ENCODE measurements around the gene ALS2CL. TPM values are rescaled to one million over a fixed set of nuclear protein-coding genes. Genes with fewer than 3 reads are reported as not detected.

ALS2CL gene
- total RNA-seq, 1 experiment from 2014 or later = 0.24 TPM

- no TSS peak for BruUV-seq (replicated peaks)
- ChIA-PET CTCF (no interaction called here), POLR2A (ENCODE audit: low non-redundant PET) (no interaction called here)
- Histone ChIP-seq H3K36me3 (ENCODE audit: insufficient read depth, low read length, poor library complexity, severe bottlenecking) (no peaks in the 10 kb centered on the region), H3K9me3 (ENCODE audit: low read depth, low read length, poor library complexity, severe bottlenecking) (no peaks in the 10 kb centered on the region), H3K4me1 (ENCODE audit: insufficient read depth, low read length, poor library complexity, severe bottlenecking) (no peaks in the 10 kb centered on the region), H3K4me3 (ENCODE audit: low read depth, low read length, poor library complexity, severe bottlenecking) (no peak overlapping the region), H3K27me3 (replicated peaks; ENCODE audit: insufficient read depth, low read depth, low read length, poor library complexity) (no peaks in the 10 kb centered on the region), H3K27ac (ENCODE audit: low read depth, low read length, poor library complexity, severe bottlenecking) (no peak overlapping the region)
- intact Hi-C loops (cut with micrococcal nuclease; ENCODE audit: unreplicated experiment) = no loop called here
- no peak for TF ChIP-seq EZH2 (IDR thresholded peaks at IDR 0.05; ENCODE audit: borderline replicate concordance, low read depth, low read length, poor library complexity, severe bottlenecking)
- TF ChIP-seq, protein P1, sequence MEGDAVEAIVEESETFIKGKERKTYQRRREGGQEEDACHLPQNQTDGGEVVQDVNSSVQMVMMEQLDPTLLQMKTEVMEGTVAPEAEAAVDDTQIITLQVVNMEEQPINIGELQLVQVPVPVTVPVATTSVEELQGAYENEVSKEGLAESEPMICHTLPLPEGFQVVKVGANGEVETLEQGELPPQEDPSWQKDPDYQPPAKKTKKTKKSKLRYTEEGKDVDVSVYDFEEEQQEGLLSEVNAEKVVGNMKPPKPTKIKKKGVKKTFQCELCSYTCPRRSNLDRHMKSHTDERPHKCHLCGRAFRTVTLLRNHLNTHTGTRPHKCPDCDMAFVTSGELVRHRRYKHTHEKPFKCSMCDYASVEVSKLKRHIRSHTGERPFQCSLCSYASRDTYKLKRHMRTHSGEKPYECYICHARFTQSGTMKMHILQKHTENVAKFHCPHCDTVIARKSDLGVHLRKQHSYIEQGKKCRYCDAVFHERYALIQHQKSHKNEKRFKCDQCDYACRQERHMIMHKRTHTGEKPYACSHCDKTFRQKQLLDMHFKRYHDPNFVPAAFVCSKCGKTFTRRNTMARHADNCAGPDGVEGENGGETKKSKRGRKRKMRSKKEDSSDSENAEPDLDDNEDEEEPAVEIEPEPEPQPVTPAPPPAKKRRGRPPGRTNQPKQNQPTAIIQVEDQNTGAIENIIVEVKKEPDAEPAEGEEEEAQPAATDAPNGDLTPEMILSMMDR (conservative IDR thresholded peaks at IDR 0.05; ENCODE audit: low read depth, low read length) = no peak
- no peak for DNase-seq (ENCODE audit: low spot score)
Measured at GRCh38 chr3:46709721-46710120, 16.2 kb upstream of the ALS2CL start.

DNA sequence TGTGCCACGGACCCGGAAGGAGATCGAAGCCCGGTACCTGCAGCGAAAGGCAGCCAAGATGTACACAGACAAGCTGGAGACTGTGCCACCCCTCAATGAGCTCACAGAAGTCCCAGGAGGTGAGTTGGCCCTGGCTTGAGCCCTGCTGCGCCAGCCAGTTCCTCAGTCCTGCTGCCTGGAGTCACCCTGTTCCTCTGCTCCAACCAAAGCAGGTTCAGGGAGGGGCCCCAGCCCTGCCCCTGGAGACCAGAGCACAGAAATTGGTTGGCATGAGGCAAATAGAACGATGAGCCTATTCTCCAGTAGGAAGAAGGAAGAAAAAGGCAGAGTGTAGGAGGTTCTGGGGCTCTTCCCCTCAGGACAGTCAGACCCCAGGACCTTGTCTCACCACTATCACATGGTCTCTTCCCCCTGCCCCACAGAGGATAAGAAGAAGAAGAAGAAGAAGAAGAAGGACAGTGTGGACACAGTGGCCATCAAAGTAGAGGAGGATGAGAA lies 15.7 kb upstream of the ALS2CL start:
- no TSS peak for BruUV-seq (replicated peaks)
- TF ChIP-seq, protein P1 (conservative IDR thresholded peaks at IDR 0.05; ENCODE audit: low read depth, low read length) = no peak
- no peaks in the 10 kb centered on the region for H3K9me3 ChIP-seq (ENCODE audit: low read depth, low read length, poor library complexity, severe bottlenecking)
- intact Hi-C loops (cut with micrococcal nuclease; ENCODE audit: unreplicated experiment) = no loop called here
- H3K4me1 ChIP-seq (ENCODE audit: insufficient read depth, low read length, poor library complexity, severe bottlenecking) = no peaks in the 10 kb centered on the region
- ChIA-PET POLR2A (ENCODE audit: low non-redundant PET) (no interaction called here), CTCF (no interaction called here)
- no peak for DNase-seq (ENCODE audit: low spot score)
- H3K4me3 ChIP-seq (ENCODE audit: low read depth, low read length, poor library complexity, severe bottlenecking) = no peak overlapping the region
- H3K27me3 ChIP-seq (replicated peaks; ENCODE audit: insufficient read depth, low read depth, low read length, poor library complexity) = no peaks in the 10 kb centered on the region
- no peak overlapping the region for H3K27ac ChIP-seq (ENCODE audit: low read depth, low read length, poor library complexity, severe bottlenecking)
- H3K36me3 ChIP-seq (ENCODE audit: insufficient read depth, low read length, poor library complexity, severe bottlenecking) = no peaks in the 10 kb centered on the region

DNA sequence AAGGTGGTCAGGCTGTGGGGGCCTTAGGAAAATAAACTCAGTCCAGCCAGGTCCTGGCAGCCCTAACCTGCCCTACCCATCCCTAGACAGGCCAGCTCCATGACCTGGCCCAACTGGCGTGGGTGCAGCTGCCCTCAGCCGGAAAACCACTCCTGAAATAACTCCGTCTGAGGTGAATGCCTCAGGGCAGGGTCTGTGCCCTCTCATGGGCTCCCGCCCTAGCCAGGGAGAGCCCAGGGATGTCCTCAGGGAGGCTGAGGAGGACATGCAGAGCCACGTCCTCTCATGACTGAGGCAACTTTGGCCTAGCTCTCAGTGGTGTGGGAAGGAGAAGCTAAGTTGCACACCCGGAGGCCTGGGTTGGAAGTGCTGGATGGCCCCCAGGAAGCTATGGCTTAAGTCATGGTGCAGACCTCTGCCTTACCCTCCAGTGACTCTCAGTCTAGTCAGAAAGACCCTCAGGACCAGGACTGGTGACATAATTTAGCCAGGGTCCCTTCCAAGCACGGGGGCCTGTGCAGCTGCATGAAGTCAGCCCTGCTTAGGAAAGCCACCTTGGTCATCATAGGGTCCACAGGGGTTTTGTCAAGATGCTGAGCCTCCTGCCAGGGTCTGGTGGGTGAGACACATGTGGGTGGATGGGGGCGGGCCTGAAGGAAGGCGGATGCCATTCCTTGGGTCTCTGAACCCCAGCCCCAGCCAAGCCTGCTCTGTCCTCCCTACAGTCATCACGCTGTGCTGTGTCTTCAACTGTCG lies 15.1 kb upstream of the ALS2CL start:
- no TSS peak for BruUV-seq (replicated peaks)
- Histone ChIP-seq H3K27me3 (replicated peaks; ENCODE audit: insufficient read depth, low read depth, low read length, poor library complexity) (no peaks in the 10 kb centered on the region), H3K36me3 (ENCODE audit: insufficient read depth, low read length, poor library complexity, severe bottlenecking) (no peaks in the 10 kb centered on the region), H3K4me1 (ENCODE audit: insufficient read depth, low read length, poor library complexity, severe bottlenecking) (no peaks in the 10 kb centered on the region), H3K27ac (ENCODE audit: low read depth, low read length, poor library complexity, severe bottlenecking) (no peak overlapping the region), H3K4me3 (ENCODE audit: low read depth, low read length, poor library complexity, severe bottlenecking) (no peak overlapping the region), H3K9me3 (ENCODE audit: low read depth, low read length, poor library complexity, severe bottlenecking) (no peaks in the 10 kb centered on the region)
- intact Hi-C loops (cut with micrococcal nuclease; ENCODE audit: unreplicated experiment) = no loop called here
- ChIA-PET POLR2A (ENCODE audit: low non-redundant PET) (no interaction called here), CTCF (no interaction called here)
- no peak for DNase-seq (ENCODE audit: low spot score)
- TF ChIP-seq EZH2 (IDR thresholded peaks at IDR 0.05; ENCODE audit: borderline replicate concordance, low read depth, low read length, poor library complexity, severe bottlenecking) = no peak
- TF ChIP-seq, protein P1 (conservative IDR thresholded peaks at IDR 0.05; ENCODE audit: low read depth, low read length) = no peak

All from A673 (cell line).